HG03342 (cell line): ENCODE data around the gene GGA1.
"Not testable (repeated sequence)": the region's sequence is repeated elsewhere in the genome, so short reads cannot be mapped to it uniquely, and the experiment has no call there.

Experiments used
- ATAC-seq: cut with Tn5 transposase; IDR thresholded peaks from one replicate; pipeline ENCODE4 v1.9.1; 2021; ENCODE audit warnings: mild to moderate bottlenecking, moderate library complexity; ENCODE audit not compliant: unreplicated experiment

Gene GGA1

DNA sequence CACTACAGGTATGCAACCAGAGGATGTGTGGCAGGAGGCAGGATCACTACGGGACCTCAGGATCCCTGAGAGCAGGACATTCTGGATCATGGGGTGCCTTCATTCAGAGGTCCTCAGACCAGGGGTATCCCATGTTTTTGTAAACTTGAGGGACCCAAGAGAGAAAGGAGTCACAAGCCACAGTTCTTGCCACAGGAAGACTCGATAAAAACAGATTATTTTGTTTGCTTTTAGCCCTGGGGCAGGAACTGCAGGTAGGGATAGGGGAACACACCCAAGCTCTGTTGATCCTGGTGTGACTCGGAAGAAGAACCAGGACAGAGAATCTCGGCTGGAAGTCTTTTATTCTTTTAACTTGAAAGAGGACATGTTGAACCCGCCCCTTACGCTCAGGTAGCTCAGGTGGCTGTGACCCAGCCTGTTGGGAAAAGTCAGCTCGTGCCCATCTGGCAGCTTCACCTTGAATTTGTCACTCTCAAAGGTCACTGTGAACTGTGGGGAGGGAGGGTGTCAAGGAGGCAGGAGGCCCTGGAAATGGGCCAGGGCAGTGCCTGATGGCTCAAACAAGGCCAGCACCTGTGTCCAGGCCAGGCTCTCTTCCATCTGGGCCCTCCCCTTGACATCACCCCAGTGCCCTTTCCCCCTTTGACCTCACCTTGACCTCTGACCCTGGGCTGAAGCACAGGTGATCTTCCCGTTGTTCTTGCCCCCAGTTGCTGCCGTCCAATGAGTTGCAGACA, 38.5 kb upstream of the GGA1 start:
- no peak for ATAC-seq

DNA sequence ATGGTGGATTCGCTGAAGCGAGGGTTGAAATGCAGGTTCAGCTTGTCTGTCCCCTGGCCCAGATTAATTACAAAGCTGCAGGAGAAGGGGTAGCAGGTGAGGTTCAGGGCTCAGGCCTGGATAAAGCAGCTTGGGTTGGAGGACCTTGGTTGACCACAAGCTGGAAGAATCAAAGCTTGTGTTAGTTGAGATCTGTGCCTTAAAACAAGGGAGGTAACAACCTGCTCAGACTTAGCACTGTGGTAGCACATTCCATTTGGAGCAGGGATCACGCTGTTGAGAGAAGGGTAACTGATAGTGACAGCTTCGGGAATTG, 38.0 kb upstream of the GGA1 start:
- no peak for ATAC-seq

DNA sequence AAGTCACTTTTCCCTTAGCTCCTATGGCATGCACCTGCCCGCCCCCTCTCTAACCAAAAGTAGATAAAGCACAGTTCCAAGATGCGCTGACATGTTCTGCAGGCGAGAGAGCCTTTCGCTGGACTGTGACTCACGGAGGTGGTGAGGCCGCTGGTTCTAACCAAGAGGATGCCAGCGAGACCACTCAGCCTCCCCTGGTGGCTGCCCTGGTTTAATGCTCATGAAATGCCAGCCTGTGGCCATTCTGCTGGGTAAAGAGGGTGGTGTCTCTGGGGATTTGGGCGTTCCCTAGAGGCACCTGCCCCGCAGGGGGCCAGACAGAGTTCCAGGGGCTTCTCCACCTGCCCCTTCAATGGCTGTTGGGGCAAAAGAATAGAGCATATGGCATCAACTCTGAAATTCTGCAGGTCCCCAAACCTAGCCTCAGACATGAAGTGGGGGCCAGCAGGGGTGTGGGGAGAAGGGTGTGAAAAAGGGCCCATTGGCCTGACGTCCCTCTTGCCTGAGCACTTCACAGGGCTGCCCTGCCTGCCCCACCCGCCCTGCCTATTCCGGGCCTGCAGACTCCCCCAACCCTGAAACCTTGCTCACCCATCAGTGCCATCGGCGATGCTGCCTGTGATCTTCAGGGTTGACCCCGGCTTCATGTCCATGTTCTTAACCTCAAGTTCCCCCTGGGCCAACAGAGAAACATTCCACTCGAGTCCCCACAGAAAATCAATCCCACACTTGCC, 37.2 kb upstream of the GGA1 start:
- no peak for ATAC-seq

DNA sequence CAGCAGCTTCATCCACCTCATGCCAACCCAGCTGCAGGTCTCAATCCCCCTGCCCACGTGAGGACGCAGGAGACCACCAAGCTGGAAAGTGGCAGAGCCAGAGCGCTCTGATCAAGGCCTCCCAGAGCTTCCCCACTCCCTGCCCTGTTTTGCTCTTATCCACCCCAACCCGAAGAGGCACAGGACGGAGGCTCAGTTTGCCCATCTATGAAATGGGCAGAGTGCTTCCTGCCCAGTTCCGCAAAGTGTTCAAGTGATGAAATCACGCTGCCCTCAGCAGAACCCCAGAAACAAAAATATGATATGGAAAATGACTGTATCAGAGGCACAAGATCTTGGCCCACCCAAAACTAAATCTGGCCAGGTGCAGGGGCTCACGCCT, 36.7 kb upstream of the GGA1 start:
- ATAC-seq = no peak

DNA sequence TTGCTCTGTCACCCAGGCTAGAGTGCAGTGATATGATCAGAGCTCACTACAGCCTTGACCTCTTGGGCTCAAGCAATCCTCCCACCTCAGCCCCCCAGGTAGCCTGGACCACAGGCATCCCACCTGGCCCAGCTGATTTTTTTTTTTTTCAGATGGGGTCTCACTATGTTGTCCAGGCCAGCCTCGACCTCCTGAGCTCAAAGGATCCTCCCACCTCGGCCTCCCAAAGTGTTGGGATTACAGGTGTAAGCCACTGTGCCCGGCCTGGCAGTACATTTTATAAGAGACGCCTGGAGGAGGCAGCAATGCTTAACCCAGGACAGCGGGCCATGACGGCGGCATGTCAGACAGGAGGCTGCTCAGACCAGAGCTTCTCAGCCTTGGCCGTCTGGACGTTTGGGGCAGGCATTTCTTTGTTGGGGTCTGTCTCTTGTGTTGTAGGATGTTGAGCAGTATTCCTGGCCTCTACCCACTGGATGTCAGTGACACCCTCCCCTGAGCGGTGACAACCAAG, 33.1 kb upstream of the GGA1 start:
- no peak for ATAC-seq

DNA sequence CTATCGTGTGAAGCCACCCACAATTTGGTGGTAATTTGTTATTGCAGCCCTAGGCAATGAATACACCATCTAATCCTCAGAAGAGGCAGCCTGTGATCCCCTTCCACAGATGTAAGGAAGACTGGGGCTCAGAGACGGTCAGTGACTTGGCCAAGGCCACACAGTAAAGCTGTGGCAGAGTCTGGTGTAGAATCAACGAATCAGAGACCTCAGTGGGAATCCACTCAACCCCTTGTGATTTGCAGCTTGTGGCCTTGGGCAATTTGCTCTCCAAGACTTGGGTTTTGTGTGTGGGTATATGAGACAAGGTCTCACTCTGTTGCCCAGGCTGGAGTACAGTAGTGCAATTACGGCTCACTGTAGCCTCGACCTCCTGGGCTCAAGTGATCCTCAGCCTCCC, 30.6 kb upstream of the GGA1 start:
- no peak for ATAC-seq

DNA sequence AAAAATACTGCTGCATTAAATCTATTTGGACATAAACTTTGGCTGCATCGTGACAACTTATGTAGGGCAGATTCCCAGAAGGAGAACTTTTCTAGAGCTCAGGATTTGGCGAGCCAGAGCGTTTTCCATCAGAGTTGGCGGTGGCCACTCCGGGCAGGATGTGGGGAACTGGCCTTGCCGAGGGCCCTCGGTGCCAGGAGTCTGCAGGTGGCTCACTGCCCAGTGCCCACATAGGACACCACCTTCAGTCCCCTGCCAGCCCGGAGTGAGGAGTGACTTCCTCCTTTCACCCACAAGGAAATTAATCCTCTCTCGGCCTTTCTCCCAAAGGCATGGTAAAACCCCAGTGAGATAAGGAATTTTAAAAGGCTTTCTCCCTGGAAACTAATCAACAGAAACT, 27.1 kb upstream of the GGA1 start:
- ATAC-seq = no peak

DNA sequence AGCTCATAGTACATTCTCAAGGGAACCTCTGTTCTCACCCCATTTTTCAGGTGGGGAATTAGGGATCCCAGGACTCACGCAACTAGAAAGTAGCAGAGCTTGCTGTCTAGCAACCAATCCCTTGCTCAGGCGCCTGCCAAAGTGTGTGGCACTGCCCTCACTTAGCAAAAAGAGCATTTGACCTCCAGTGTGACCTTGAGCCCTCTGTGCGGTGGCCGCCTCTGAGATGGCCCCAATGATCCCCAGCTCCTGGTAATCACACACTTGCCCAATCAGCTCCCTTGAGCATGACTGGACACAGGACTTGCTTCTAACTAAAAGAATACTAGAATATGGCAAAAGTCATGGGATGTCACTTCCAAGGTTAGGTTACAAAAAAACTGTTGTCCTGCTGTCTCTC, 26.1 kb upstream of the GGA1 start:
- no peak for ATAC-seq

DNA sequence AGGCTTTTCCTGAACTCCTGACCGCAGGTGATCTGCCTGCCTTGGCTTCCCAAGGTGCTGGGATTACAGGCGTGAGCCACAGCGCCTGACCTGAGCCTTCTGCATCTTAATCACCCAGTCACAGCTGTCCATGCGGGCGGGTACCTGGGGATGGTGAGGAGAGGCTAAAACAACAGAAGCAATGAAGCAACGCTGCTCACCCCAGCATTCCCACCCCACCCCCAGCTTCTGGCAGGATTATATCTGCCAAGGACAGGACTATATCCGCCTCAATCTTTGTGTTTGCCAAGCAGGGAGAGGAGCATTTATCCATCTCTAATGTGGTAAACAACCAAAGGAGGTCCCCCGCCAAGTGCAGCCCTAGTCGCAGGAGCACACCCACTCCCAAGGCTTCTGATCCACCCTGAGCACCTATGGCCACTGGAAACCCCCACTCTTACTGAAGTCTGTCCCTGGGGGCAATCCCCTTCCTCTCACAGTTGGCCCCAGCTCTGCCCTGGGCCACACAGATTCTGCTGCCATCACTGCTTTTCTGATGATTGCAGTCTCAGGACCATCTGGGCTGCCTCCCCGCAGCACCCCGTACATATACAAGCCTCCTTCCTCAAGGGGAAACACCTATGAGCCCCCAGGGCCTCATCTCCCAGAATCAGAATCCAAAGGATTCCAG, 20.0 kb upstream of the GGA1 start:
- no peak for ATAC-seq

DNA sequence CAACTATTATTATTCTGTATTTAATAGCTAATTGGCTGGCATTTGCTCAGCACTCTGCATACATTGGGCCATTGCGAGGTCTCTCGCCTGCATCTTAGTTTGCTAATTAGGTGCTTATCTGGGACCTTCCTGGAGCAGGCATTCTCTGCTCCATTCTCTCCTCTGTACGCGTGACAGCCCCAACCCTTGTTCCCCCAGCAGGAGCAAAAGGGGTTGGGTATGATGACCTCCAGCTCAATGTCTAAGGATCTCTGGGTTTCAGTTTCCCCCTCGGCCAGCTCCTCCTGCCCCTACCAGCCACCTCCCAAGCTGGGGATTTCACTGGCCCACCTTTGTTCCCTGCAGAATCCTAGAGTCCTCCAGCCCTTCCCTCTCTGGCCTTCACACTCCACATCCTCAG, 19.0 kb upstream of the GGA1 start:
- no peak for ATAC-seq

DNA sequence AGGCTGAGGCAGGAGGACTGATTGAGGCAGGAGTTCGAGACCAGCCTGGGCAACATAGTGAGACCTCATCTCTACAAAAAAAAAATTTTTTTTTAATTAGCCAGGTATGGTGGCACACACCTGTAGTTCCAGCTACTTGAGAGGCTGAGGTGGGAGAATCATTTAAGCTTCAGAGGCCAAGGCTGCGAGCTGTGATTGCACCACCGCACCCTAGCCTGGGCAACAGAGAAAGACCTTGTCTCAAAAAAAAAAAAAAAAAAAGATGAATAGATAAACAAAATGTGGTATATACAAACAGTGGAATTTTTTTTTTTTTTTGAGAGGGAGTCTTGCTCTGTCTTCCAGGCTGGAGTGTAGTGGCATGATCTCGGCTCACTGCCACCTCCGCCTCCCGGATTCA, 17.6 kb upstream of the GGA1 start:
- not testable (repeated sequence) for ATAC-seq

DNA sequence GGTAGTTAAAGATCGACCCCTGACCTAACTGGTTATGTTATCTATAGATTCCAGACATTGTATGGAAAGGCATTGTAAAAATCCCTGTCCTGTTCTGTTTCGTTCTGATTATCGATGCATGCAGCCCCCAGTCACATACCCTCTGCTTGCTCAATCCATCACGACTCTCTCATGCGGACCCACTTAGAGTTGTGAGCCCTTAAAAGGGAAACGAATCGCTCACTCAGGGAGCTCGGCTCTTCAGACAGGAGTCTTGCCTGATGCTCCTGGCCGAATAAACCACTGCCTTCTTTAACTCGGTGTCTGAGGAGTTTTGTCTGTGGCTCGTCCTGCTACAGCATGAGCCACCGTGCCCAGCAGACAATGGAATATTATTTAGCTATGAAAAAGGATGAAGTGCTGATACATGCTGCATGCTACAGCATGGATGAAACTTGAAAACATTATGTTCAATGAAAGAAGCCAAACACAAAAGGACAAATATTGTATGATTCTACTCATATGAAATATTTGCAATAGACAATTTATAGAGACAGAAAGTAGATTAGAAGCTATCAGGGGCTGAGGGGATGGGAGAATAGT, 16.7 kb upstream of the GGA1 start:
- ATAC-seq = no peak

DNA sequence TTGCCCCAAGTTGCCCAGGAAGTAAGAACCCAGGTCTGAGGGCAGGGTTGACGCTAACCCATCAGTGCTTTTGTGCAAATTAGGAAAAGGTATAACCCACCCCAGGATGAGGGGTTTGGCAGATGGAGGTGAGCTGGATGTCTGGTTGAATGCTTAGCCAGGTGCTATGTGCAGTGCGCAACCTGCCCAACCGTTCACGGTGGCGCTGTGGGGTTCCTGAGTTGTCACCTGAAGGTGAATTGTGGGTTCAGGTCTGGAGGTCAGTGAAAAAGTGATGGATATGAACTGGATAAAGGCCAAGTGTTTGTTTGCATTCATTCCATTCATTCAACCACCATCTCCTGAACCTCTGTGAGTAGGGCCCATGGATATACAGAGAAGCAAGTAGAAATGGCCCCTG, 14.4 kb upstream of the GGA1 start:
- no peak for ATAC-seq

DNA sequence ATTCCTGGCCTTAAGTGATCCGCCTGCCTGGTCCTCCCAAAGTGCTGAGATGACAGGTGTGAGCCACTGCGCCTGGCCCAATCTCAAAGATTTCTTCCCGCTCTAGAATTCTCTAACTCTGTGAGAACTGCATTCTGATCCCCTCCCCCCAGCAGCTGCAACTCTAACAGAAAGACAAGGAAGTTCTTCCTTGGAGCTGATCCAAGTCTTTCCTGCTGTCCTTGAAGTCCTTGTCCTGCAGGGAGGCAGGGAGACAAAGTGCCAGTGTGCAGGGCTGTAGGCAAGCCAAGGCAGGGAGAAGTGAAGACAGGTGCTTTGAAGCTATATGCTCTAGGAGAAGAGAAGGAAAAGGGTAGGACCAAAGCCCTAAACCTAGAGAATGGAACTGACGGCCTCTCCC, 9.5 kb upstream of the GGA1 start:
- no peak for ATAC-seq

DNA sequence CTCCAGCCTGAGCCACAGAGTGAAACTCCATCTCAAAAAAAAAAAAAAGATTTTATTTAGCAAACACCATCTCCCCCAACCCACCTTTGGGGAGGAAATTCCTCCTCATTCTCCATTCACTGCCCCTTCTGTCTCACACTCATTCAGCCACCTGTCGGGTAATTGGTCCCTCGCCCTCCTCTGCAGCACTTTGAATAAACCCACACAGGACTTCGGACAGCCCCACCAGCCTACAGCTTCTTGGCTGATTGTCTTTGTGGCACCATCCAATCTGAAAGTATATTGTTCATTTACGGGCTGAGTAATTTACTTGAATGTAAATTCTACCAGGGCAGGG, 7.5 kb upstream of the GGA1 start:
- no peak for ATAC-seq

DNA sequence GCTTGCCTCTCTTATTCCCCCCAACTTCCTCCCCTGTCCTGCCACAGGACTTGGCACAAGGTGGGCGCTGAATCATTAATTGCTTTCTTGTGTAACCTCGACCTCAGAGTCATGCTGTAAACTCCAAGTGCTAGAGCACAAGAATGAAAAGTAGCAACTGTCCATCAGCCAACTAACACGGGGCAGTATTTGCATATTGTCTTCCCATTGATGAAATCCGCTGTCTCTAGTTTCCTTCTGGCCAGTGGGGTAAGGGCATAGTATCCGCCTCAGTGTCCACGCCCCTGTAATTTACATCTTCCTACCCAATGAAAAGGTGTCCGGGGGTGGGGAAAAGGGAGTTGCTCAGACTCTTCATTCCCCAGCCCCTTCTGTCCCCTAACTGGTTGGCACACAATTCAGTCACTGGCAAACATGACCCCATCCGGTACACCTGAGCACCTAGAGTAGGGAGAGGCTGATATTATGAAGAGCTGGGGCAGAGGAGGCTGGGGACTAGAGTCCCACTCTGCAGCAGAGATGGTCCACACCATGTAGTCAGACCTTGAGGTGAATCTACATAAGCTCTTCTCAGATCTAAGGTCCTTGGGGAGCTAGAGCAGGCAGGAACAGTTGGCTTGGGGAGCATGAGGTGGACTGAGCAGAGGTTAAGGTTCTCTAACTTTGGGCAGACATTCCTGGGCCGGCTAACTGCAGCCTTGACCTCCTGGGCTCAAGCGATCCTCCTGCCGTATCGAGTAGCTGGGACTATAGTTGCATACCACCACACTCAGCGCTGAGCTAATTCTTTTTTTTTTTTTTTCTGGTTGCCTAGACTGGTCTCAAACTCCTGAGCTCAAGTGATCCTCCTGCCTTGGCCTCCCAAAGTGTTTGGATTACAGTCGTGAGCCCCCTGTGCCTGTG, 6.8 kb upstream of the GGA1 start:
- no peak for ATAC-seq

DNA sequence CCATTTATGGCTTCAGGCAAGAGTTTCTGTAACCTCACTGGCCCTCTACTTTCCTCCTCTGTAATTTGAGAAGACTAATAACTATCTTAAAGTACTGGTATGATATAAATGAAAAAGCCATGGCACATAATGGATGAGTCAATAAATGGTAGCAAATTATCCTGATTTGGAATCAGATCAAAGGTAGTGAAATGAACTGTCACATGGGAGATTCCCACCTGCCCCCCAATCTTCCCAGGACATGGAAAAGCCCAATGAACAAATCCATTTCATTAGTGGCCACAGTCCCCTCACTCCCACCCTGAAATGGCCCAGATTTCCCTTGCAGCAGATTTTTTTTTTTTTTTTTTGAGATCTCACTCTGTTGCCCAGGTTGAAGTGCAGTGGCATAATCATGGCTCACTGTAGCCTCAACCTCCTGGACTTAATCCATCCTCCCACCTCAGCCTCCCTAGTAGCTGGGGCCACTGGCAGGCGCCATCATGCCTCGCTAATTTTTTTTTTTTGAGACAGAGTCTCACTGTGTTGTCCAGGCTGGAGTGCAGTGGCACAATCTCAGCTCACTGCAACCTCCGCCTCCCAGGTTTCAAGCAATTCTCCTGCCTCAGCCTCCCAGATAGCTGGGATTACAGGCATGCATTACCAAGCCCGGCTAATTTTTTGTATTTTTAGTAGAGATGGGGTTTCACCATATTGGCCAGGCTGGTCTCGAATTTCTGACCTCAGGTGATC, 5.9 kb upstream of the GGA1 start:
- not testable (repeated sequence) for ATAC-seq

DNA sequence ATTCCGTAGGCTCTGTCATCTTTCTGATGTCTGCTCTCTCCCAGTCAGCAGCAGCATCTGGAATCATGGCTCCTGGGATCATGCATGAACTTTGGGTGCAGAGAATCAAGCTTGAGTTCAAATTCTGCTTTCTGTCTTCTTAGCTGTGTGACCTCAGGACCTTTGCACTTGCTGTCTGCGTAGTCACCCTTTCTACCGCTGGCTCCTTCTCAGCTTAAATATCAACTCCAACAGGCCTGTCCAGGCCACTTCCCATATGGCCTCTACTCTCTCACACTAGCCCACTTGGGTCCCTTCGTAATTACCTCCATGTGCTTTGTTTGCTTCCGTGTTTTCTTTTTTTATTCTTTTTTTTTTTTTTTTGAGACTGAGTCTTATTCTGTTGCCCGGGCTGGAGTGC, 4.6 kb upstream of the GGA1 start:
- ATAC-seq = no peak

DNA sequence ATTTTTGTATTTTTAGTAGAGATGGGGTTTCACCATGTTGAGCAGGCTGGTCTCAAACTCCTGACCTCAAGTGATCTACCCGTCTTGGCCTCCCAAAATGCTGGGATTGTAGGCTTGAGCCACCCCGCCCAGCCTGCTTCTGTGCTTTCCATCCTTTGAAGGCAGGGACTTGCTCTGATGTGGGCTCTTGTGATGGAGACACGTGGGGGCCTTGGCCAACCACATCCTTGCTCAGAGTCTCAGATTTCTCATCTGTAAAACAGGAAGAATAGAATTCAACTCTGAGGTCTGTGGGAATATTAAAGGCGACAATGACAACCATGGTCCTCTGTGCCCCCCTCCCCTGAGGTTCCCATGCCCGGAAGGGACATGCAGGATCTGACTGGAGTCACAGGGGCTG, 3.8 kb upstream of the GGA1 start:
- ATAC-seq = no peak
